ENCODE results near the gene CCDC188. TPM values are rescaled to one million over a fixed set of nuclear protein-coding genes. Genes with fewer than 3 reads are reported as not detected.

The CCDC188 gene
- total and polyA plus RNA-seq, 2 donors (not counting 1 experiment from before 2014, with no cell fraction given), result not detected

DNA sequence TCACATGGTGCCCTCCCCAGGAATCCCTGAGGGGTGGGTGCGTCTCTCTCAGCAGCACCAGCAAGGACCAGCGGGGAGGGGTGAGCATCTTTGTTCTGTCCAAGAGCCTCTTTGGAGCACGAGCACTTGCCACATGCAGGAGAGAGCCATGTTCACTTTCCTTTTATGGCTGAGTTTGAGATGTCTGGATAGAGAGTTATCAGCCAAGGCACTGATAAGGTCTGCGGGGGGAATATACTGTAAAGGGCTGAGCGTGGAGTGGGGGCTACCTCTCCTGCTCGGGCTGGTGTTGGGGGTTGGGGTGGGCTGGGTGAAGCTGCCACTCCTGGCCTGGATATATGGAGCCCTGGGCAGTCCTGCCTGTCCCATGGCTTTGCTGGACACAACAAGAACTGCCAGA lies 34.9 kb upstream of the CCDC188 start:
- H3K27ac Mint-ChIP-seq, result no peak overlapping the region
- TF ChIP-seq, protein P1, sequence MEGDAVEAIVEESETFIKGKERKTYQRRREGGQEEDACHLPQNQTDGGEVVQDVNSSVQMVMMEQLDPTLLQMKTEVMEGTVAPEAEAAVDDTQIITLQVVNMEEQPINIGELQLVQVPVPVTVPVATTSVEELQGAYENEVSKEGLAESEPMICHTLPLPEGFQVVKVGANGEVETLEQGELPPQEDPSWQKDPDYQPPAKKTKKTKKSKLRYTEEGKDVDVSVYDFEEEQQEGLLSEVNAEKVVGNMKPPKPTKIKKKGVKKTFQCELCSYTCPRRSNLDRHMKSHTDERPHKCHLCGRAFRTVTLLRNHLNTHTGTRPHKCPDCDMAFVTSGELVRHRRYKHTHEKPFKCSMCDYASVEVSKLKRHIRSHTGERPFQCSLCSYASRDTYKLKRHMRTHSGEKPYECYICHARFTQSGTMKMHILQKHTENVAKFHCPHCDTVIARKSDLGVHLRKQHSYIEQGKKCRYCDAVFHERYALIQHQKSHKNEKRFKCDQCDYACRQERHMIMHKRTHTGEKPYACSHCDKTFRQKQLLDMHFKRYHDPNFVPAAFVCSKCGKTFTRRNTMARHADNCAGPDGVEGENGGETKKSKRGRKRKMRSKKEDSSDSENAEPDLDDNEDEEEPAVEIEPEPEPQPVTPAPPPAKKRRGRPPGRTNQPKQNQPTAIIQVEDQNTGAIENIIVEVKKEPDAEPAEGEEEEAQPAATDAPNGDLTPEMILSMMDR (IDR thresholded peaks at IDR 0.05), result no peak
- no peak for TF ChIP-seq EZH2 (IDR thresholded peaks at IDR 0.05; ENCODE audit: borderline replicate concordance, insufficient read depth, low read depth, low read length, poor library complexity, severe bottlenecking)
- Histone ChIP-seq H3K4me1 (ENCODE audit: control insufficient read depth in 2 of 2, insufficient read depth in 2 of 2, low read length in 2 of 2) (no peaks in the 10 kb centered on the region), H3K27me3 (replicated peaks in 1 of 4; ENCODE audit: control extremely low read depth in 1 of 4, control insufficient read depth in 3 of 4, insufficient read depth in 4 of 4, low read length in 3 of 4) (no peaks in the 10 kb centered on the region), H3K79me2 (ENCODE audit: control insufficient read depth, insufficient read depth, low read length) (no peaks in the 10 kb centered on the region), H3K36me3 (replicated peaks in 1 of 2; ENCODE audit: control extremely low read depth in 1 of 2, control insufficient read depth in 1 of 2, extremely low read depth in 1 of 2, insufficient read depth in 2 of 2, low read length in 1 of 2) (no peaks in the 10 kb centered on the region), H4K20me1 (ENCODE audit: control insufficient read depth, insufficient read depth, low read length, poor library complexity, severe bottlenecking) (no peaks in the 10 kb centered on the region), H3K4me3 (ENCODE audit: control extremely low read depth in 1 of 5, extremely low read depth in 1 of 5, insufficient read depth in 1 of 5, low read depth in 2 of 5, low read length in 4 of 5) (no peak overlapping the region), H3K9me3 (ENCODE audit: control extremely low read depth in 1 of 3, control insufficient read depth in 2 of 3, insufficient read depth in 1 of 3, low read length in 2 of 3) (no peaks in the 10 kb centered on the region), H3K4me2 (replicated peaks; ENCODE audit: low read depth, low read length, poor library complexity, severe bottlenecking) (no peak overlapping the region), H2AFZ (ENCODE audit: insufficient read depth, low read depth, low read length, poor library complexity, severe bottlenecking) (no peak overlapping the region), H3K9ac (ENCODE audit: low read length) (no peak overlapping the region), H3K27ac (ENCODE audit: low read length in 2 of 2) (no peak overlapping the region)
- ChIA-PET CTCF (no interaction called here), POLR2A (no interaction called here)
- 80% methylated on average over 5 of the region's 6 CpGs for WGBS (ENCODE audit: insufficient coverage)
- H3K9me3 Mint-ChIP-seq (ENCODE audit: insufficient read depth), result no peaks in the 10 kb centered on the region
- DNase-seq (no peak), ATAC-seq (ENCODE audit: low read depth) (no peak)
- intact Hi-C loops (cut with micrococcal nuclease), result no loop called here
- no peaks in the 10 kb centered on the region for H3K4me1 Mint-ChIP-seq
- H3K27me3 Mint-ChIP-seq, result no peaks in the 10 kb centered on the region
- H3K4me3 Mint-ChIP-seq, result no peak overlapping the region

DNA sequence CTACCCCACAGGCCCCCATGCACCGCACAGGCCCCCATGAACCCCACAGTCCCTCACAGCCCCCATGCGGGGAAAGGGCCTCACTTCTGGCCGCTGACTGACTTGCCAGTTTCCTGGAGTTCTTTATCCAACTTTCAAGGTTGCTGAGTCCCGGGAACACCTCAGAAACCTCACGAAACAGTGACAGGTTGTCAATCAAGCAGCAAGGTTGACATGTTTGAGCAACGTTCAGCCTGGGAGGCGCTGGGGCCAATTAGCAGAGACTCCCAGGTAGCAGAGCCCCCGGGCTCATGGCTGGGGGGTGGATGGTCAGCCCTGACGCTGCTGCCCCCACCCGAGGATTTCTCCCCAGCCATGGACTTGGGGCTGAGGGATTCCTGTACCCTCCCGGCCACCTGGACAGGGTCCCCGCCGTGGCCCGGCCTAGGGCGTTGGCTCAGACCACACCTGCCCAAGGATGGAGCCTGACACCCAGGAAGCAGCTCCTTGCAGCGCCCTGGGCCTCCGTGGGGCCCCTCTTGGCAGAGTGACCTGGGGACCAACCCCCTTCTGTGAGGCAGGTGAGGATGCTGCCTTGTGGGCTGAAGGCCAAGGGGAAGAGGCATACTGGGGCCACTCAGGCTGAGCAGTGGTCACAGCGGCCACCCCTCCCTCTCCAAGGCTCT lies 33.8 kb upstream of the CCDC188 start:
- H3K27me3 Mint-ChIP-seq, result no peaks in the 10 kb centered on the region

More for the DNA sequence above, 33.8 kb upstream of the CCDC188 start:
- ATAC-seq (ENCODE audit: low read depth), result no peak
- Mint-ChIP-seq H3K27ac (no peak overlapping the region), H3K4me1 (no peaks in the 10 kb centered on the region), H3K9me3 (ENCODE audit: insufficient read depth) (no peaks in the 10 kb centered on the region), H3K4me3 (no peak overlapping the region)
- DNase-seq, result no peak
- Histone ChIP-seq H3K9me3 (ENCODE audit: control extremely low read depth in 1 of 3, control insufficient read depth in 2 of 3, insufficient read depth in 1 of 3, low read length in 2 of 3) (no peaks in the 10 kb centered on the region), H3K79me2 (ENCODE audit: control insufficient read depth, insufficient read depth, low read length) (no peaks in the 10 kb centered on the region), H3K27me3 (replicated peaks in 1 of 4; ENCODE audit: control extremely low read depth in 1 of 4, control insufficient read depth in 3 of 4, insufficient read depth in 4 of 4, low read length in 3 of 4) (no peaks in the 10 kb centered on the region), H3K4me2 (replicated peaks; ENCODE audit: low read depth, low read length, poor library complexity, severe bottlenecking) (no peak overlapping the region), H4K20me1 (ENCODE audit: control insufficient read depth, insufficient read depth, low read length, poor library complexity, severe bottlenecking) (no peaks in the 10 kb centered on the region), H3K4me3 (ENCODE audit: control extremely low read depth in 1 of 5, extremely low read depth in 1 of 5, insufficient read depth in 1 of 5, low read depth in 2 of 5, low read length in 4 of 5) (no peak overlapping the region), H3K36me3 (replicated peaks in 1 of 2; ENCODE audit: control extremely low read depth in 1 of 2, control insufficient read depth in 1 of 2, extremely low read depth in 1 of 2, insufficient read depth in 2 of 2, low read length in 1 of 2) (no peaks in the 10 kb centered on the region), H3K27ac (ENCODE audit: low read length in 2 of 2) (no peak overlapping the region), H2AFZ (ENCODE audit: insufficient read depth, low read depth, low read length, poor library complexity, severe bottlenecking) (no peak overlapping the region), H3K9ac (ENCODE audit: low read length) (no peak overlapping the region), H3K4me1 (ENCODE audit: control insufficient read depth in 2 of 2, insufficient read depth in 2 of 2, low read length in 2 of 2) (no peaks in the 10 kb centered on the region)
- ChIA-PET CTCF (no interaction called here), POLR2A (no interaction called here)
- intact Hi-C loops (cut with micrococcal nuclease), result no loop called here
- 93% methylated on average over 16 of the region's 18 CpGs for whole genome bisulfite sequencing (ENCODE audit: insufficient coverage)
- no peak for TF ChIP-seq EZH2 (IDR thresholded peaks at IDR 0.05; ENCODE audit: borderline replicate concordance, insufficient read depth, low read depth, low read length, poor library complexity, severe bottlenecking)
- TF ChIP-seq, protein P1 (IDR thresholded peaks at IDR 0.05), result no peak
